Measurements from ENCODE around the gene CUEDC1.
A peak's percentile ranks its signal among the peaks of the same experiment; 100 is the strongest.

Gene CUEDC1

DNA sequence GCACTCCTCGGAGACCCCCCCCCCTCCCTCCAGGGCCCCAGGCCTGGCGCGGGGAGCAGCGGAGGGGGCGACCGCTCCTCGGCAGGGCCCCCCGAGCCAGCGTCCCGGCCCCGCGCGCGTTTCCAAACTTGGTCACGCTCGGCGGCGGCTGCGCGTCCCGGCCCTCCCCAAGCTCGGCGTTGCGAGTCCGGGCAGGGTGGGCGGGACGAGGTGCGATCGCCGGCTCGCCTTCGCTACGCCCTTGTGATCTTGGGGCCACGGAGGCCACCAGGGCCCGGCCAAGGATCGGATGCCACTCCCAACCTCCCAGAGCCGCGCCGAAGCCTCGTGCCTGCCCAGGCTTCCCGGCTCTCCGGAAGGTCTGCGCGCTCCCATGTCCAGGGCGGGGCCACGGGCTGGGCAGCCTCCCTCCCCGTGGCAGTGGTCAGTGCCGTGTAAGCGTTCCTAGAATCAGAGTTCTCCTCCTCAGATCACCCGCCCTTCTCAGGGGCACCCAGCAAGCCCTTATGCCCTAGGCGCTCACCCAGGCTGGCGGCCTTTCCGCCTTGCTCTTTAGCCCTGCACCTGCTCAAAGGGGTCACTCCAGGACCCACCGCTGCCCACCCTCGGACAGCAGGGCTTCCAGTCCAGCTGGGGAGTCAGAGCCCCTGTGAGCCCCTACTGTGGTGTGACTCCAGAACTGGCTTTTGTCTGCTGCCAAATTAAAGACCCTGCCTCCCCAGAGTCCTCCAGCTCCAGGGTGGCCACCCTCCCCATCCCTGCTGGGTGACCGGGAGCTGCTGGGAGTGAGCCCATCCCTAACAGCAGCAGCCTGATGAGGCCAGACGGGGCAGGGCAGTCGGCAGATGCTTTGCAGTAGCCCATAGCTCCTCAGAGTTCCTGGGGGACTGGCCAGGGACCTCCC lies 93.2 kb downstream of the CUEDC1 start:
- TF ChIP-seq, protein P1, sequence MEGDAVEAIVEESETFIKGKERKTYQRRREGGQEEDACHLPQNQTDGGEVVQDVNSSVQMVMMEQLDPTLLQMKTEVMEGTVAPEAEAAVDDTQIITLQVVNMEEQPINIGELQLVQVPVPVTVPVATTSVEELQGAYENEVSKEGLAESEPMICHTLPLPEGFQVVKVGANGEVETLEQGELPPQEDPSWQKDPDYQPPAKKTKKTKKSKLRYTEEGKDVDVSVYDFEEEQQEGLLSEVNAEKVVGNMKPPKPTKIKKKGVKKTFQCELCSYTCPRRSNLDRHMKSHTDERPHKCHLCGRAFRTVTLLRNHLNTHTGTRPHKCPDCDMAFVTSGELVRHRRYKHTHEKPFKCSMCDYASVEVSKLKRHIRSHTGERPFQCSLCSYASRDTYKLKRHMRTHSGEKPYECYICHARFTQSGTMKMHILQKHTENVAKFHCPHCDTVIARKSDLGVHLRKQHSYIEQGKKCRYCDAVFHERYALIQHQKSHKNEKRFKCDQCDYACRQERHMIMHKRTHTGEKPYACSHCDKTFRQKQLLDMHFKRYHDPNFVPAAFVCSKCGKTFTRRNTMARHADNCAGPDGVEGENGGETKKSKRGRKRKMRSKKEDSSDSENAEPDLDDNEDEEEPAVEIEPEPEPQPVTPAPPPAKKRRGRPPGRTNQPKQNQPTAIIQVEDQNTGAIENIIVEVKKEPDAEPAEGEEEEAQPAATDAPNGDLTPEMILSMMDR (IDR thresholded peaks at IDR 0.05; ENCODE audit: insufficient read depth, low read depth, low read length, missing control alignments): no peak
- DNase-seq (ENCODE audit: low read depth): no peak
- peak overlapping the region; percentile 29 for H3K4me3 ChIP-seq (ENCODE audit: low read length)

DNA sequence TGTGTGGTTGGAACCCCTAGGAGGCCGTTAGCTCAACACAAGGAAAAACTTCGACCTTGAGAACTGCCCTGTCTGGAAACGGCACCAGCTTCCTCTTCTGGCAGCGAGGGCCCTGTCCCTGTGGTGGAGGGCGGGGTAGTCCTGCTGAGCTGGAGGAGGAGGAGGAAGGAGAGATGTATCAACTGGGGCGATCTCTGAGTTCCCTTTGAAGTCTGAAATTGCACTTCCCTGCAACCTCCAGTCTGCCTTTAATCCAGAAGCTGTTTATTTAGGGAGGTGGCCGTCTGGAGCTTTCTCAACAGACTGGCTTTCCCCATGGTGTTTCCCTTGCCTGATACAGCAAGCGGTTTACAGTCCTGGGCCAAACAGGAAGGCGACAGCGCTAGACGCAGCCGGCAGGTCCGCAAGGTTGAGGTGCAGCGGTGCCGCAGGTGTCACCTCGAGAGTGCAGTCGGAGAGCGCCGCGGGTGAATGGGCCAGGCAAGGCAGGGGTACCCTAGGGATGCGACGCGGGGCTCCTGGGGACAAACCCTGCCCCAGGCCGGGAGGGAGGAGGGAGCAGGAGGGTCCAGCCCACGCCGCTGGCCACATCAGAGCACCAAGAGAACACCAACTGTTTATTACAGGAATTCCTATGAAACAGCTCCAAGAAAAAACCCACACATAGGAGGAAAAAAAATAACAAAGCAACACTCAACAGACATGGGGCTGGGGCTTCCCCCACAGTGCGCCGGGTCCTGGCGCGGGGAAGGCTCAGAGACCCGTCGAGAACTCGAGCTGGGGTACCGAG lies 94.0 kb downstream of the CUEDC1 start:
- peak; percentile 33 for DNase-seq (ENCODE audit: low read depth)

DNA sequence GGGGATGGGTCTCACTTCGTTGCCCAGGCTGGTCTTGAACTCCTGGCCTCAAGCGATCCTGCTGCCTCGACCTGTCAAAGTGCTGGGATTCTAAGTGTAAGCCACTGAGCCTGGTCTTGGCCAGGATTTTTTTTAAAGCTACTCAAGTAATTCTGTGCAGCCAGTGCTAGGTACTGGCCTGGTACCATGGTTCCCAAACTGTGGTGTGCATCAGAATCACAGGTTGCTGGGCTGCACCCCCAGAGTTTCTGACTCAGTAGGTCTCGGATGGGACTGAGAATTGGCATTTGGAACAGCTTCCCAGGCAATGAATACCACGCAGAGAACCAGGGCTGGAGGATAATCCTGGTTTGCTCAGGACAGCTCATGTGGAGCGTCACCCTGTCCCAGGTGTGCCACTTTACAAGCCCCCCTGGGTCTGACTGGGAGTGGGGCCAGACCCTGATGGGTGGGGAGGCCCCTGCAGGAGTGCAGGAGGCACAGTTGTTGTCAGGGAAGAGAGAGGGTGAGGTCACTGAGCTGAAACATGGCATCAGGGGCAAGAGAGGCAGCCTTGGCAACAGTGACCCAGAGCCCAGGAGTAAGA lies 94.7 kb downstream of the CUEDC1 start:
- no peak overlapping the region for H3K4me3 ChIP-seq (ENCODE audit: low read length)
- DNase-seq (ENCODE audit: low read depth): no peak
- TF ChIP-seq, protein P1 (IDR thresholded peaks at IDR 0.05; ENCODE audit: insufficient read depth, low read depth, low read length, missing control alignments): no peak

More for the DNA sequence above, 94.0 kb downstream of the CUEDC1 start:
- peak overlapping the region; percentile 29 for H3K4me3 ChIP-seq (ENCODE audit: low read length)
- TF ChIP-seq, protein P1 (IDR thresholded peaks at IDR 0.05; ENCODE audit: insufficient read depth, low read depth, low read length, missing control alignments): no peak

DNA sequence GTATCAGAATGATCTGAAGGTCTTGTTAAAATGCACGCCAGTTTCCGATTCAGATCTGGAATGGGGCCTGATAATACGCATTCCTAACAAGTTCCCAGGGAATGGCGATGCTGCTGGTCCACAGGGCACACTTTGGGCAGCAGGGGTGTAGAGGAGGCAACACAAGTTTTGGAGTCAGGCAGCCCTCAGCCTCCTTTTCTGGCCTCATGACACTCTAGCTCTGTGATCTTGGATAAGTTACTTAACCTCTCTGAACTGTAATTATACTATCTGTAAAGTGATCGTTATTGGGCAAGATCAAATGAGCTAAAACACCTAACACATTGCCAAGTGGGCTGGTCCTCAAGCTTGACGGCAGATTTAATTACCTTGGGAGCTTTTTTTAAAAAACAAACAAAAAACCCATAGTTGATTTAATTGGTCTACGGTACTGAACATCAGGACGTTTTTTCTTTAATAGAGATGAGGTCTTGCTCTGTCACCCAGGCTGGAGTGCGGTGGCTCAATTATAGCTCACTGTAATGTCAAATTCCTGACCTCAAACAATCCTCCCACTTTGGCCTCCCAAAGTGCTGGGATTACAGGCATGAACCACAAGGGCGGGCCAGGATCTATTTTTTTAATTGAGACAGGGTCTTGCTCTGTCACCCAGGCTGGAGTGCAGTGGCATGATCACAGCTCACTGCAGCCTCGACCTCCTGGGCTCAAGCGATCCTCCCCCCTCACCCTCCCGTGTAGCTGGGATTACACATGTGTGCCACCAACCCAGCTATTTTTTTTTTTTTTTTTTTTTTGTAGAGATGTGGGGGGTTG lies 95.4 kb downstream of the CUEDC1 start:
- no peak overlapping the region for H3K4me3 ChIP-seq (ENCODE audit: low read length)
- no peak for DNase-seq (ENCODE audit: low read depth)
- TF ChIP-seq, protein P1 (IDR thresholded peaks at IDR 0.05; ENCODE audit: insufficient read depth, low read depth, low read length, missing control alignments): no peak

DNA sequence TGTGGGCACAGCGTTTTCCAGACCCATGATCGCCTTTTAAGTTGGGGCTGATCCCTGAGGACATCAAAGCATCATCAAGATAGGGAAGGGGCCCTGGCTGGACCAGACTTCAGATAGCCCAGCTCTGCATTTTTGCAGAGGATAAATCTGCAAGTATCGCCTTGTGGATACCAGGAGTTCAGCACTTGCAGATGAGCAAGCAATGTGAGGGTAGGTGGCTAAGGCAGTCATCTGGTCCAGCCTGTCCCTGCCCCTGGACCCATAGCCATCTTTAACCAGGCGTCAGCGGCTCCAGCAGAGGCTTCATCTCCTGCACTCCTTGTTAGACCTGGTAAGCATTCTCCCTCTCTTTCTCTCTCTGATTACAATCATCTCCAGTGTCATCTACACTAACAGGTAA lies 96.4 kb downstream of the CUEDC1 start:
- DNase-seq (ENCODE audit: low read depth): no peak
- TF ChIP-seq, protein P1 (IDR thresholded peaks at IDR 0.05; ENCODE audit: insufficient read depth, low read depth, low read length, missing control alignments): no peak
- H3K4me3 ChIP-seq (ENCODE audit: low read length): no peak overlapping the region
